Chondrocyte (in vitro differentiated cells): ENCODE results near the gene TMEM39A. TPM values are rescaled to one million over a fixed set of nuclear protein-coding genes. Genes with fewer than 3 reads are reported as not detected.
A peak's percentile ranks its signal among the peaks of the same experiment; 100 is the strongest.

Experiments
- DNase-seq: peaks from one replicate; pipeline ENCODE4 v3.0.0; 2021; ENCODE audit warnings: mixed read lengths, low spot score
- H3K27ac Mint-ChIP-seq: one replicate; pipeline ENCODE4 v1.8.0; 2021; ENCODE audit warnings: mild to moderate bottlenecking, moderate library complexity, mixed read lengths; ENCODE audit not compliant: unreplicated experiment
- H3K27me3 Mint-ChIP-seq: 2 replicates; pipeline ENCODE4 v1.8.0; 2021; ENCODE audit warnings: low read depth, mixed read lengths
- H3K36me3 Mint-ChIP-seq: 2 replicates; pipeline ENCODE4 v1.8.0; 2021; ENCODE audit warnings: low read depth, mixed read lengths
- H3K4me1 Mint-ChIP-seq: 2 replicates; pipeline ENCODE4 v1.8.0; 2021; ENCODE audit warnings: low read depth, mild to moderate bottlenecking, mixed read lengths
- H3K4me3 Mint-ChIP-seq: one replicate; pipeline ENCODE4 v1.8.0; 2021; ENCODE audit warnings: mild to moderate bottlenecking, moderate library complexity, mixed read lengths; ENCODE audit not compliant: unreplicated experiment
- H3K9me3 Mint-ChIP-seq: 2 replicates; pipeline ENCODE4 v1.8.0; 2021; ENCODE audit warnings: low read depth, mixed read lengths
- total RNA-seq: library from RNA; stranded (reverse); gene quantifications from 3 replicates; pipeline ENCODE4 v1.2.1, GENCODE V29; 2021
- TF ChIP-seq, protein P1 (sequence below): fragments of 200-600 bp; sonication (generic); IDR thresholded peaks from 2 replicates; pipeline ENCODE4 v1.5.0; 2021; ENCODE audit warnings: antibody characterized with exemption, mild to moderate bottlenecking, moderate library complexity

The TMEM39A gene
- total RNA-seq, 1 donor from 2014 or later, result 58.5 TPM

DNA sequence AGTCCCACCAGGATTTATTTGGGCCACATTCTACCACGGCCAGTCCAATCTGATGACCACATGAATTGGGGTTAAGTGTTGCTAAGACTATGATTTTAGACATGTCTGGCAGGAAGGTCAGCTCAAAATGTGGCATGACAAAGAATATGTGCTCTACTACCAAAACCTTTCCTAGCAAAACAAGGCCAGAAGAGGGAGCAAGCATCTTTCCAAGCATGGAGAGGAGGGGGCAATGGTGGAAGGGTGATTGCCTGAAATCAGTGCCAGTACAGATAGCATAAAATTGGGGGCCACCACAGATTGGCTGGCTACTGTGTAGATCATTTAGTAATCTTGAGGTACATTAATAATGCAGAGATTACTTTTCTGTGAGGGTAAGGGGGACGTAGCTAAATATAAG, 43.2 kb downstream of the TMEM39A start:
- TF ChIP-seq, protein P1, sequence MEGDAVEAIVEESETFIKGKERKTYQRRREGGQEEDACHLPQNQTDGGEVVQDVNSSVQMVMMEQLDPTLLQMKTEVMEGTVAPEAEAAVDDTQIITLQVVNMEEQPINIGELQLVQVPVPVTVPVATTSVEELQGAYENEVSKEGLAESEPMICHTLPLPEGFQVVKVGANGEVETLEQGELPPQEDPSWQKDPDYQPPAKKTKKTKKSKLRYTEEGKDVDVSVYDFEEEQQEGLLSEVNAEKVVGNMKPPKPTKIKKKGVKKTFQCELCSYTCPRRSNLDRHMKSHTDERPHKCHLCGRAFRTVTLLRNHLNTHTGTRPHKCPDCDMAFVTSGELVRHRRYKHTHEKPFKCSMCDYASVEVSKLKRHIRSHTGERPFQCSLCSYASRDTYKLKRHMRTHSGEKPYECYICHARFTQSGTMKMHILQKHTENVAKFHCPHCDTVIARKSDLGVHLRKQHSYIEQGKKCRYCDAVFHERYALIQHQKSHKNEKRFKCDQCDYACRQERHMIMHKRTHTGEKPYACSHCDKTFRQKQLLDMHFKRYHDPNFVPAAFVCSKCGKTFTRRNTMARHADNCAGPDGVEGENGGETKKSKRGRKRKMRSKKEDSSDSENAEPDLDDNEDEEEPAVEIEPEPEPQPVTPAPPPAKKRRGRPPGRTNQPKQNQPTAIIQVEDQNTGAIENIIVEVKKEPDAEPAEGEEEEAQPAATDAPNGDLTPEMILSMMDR, result peak; percentile 52
- H3K4me3 Mint-ChIP-seq, result no peak overlapping the region
- H3K27me3 Mint-ChIP-seq, result no peaks in the 10 kb centered on the region
- DNase-seq, result no peak
- peaks cover 9% of the 10 kb centered on the region for H3K36me3 Mint-ChIP-seq
- H3K4me1 Mint-ChIP-seq, result peaks cover 2% of the 10 kb centered on the region
- H3K27ac Mint-ChIP-seq, result no peak overlapping the region
- H3K9me3 Mint-ChIP-seq, result peaks cover 7% of the 10 kb centered on the region

DNA sequence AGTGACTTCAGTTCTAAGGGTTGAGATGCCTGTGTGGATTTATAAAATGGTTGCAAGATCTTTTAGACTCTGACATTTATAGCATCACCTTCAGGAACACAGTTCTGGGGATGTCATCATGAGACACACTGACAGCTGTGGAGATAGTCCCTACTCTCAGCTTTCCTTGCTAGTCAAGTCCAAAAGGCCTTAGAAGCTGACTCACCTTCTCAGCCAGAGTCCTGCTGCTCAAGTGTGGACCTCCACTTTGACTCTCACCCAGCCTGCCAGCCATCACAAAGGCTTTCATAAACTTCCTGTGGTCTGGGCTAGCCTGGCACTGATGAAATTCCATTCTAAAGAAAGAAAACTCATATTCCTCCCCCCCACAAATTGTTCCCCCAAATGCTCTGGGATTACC, 44.8 kb downstream of the TMEM39A start:
- no peak overlapping the region for H3K4me3 Mint-ChIP-seq
- TF ChIP-seq, protein P1, result no peak
- peaks cover 20% of the 10 kb centered on the region for H3K36me3 Mint-ChIP-seq
- no peak for DNase-seq
- no peak overlapping the region for H3K27ac Mint-ChIP-seq
- peaks cover 2% of the 10 kb centered on the region for H3K4me1 Mint-ChIP-seq
- no peaks in the 10 kb centered on the region for H3K27me3 Mint-ChIP-seq
- no peaks in the 10 kb centered on the region for H3K9me3 Mint-ChIP-seq

DNA sequence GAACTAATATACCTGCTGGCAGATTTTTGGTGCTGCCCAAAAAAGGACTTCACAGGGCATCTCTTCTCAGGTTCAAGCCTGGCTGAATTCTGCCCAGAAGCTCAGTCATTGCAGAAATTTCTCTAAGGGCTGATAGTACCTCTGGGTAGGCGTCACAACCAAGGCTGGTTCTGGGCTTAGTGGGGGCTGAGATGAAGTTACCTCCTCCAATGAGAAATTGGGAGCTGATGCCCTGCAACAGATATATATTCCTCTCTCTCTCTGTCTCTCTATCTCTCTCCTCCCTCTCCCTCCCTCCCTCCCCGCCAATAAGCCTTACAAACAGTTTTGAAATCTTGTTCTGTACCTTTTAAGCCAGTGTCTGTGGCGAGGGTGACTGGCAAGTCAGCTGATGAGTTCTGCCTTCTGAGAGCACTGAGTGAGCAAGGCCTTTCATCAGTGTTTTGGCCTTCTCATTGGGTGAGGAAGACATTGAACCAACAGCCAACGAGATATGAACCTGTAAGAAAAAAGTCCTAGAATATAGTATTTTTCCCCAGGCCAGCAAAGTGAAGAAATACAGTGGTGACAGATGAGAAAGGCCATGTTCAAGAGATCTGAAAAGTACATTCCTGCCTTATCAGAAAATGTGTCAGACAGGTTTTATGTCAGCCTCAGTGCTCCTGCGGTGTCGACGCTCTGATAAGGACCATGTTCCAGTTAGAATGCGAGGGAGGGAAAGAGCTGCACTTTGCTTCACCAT, 45.5 kb downstream of the TMEM39A start:
- Mint-ChIP-seq H3K9me3 (no peaks in the 10 kb centered on the region), H3K4me3 (no peak overlapping the region), H3K36me3 (peaks cover 20% of the 10 kb centered on the region), H3K27ac (no peak overlapping the region), H3K27me3 (no peaks in the 10 kb centered on the region), H3K4me1 (peaks cover 2% of the 10 kb centered on the region)
- DNase-seq, result no peak
- TF ChIP-seq, protein P1, result no peak

DNA sequence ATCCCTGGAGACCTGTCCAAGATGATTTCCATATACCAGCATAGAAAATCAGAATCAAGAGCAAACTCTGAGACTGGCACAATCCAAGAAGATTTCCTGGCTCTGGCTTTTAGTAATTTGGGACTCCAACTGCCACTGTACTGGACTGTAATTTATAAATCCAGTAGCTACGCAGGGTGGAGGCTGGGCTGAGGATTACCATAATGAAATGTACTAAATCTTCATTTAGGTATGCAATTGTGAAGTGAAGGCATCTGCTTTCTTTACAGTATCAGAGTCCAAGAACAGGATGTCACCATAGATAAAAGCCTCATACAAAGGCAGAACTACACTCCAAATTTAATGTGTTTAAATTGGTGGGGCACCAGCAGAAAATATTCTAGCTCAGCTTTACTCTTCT, 46.5 kb downstream of the TMEM39A start:
- Mint-ChIP-seq H3K27me3 (no peaks in the 10 kb centered on the region), H3K9me3 (no peaks in the 10 kb centered on the region), H3K4me3 (no peak overlapping the region), H3K27ac (no peak overlapping the region), H3K4me1 (peaks cover 2% of the 10 kb centered on the region), H3K36me3 (peaks cover 21% of the 10 kb centered on the region)
- TF ChIP-seq, protein P1, result no peak
- no peak for DNase-seq

DNA sequence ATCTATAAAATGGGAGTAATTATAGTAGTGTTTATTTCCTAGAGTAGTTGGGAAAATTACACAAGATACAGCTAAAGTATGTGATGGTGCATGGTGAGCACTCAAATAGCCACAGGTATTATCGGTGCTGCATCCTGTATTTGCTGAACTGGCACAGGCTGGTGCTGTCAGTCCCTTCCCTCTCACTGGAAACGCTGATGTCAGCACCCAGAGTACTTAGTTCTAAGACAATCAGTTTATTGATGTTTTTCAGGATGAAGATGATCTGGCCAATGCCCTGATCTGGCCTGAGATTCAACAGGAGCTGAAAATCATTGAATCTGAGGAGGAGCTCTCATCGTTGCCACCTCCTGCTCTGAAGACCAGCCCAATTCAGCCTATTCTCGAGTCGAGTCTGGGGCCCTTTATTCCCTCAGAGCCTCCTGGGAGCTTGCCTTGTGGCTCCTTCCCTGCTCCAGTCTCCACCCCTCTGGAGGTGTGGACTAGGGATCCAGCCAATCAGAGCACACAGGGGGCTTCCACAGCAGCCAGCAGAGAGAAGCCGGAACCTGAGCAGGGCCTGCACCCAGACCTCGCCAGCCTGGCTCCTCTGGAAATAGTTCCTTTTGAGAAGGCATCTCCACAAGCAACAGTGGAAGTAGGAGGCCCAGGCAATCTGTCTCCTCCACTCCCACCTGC, 49.7 kb downstream of the TMEM39A start:
- Mint-ChIP-seq H3K36me3 (peaks cover 44% of the 10 kb centered on the region), H3K27me3 (no peaks in the 10 kb centered on the region), H3K9me3 (no peaks in the 10 kb centered on the region), H3K4me1 (peaks cover 2% of the 10 kb centered on the region), H3K27ac (no peak overlapping the region), H3K4me3 (no peak overlapping the region)
- DNase-seq, result no peak
- TF ChIP-seq, protein P1, result no peak
